Spleen (tissue), 7 donors: Measurements from ENCODE around the gene PLXNB2.

Source experiments
- POLR2A ChIP-seq, 3 donors: fragments of 450-650 bp; IDR thresholded peaks; one replicate each; pipeline ENCODE4 v1.5.1; 2017; ENCODE audit warnings: antibody characterized with exemption in 3 of 3, mild to moderate bottlenecking in 1 of 3
- TF ChIP-seq, protein P1 (sequence below), 11 experiments: fragments of 200-600 bp in 7 of 11; fragments of 450-650 bp in 4 of 11; sonication (generic) in 4 of 11; IDR thresholded peaks in 8 of 11; conservative IDR thresholded peaks in 3 of 11; 1 replicate in 7 of 11; 2 replicates in 4 of 11; pipeline versions ENCODE4 v1.4.0 to v1.8.0; 2016 to 2021; ENCODE audit warnings: antibody characterized with exemption in 11 of 11, inconsistent platforms in 4 of 11, mild to moderate bottlenecking in 1 of 11
- donor health status: DM: no; HTN: no; CAD: no; lungs with moderate emphysema.
- donor health status: DM: no; HTN: no; CAD: no.
- donor health status: DM: no; HTN: no; CAD: no.

DNA sequence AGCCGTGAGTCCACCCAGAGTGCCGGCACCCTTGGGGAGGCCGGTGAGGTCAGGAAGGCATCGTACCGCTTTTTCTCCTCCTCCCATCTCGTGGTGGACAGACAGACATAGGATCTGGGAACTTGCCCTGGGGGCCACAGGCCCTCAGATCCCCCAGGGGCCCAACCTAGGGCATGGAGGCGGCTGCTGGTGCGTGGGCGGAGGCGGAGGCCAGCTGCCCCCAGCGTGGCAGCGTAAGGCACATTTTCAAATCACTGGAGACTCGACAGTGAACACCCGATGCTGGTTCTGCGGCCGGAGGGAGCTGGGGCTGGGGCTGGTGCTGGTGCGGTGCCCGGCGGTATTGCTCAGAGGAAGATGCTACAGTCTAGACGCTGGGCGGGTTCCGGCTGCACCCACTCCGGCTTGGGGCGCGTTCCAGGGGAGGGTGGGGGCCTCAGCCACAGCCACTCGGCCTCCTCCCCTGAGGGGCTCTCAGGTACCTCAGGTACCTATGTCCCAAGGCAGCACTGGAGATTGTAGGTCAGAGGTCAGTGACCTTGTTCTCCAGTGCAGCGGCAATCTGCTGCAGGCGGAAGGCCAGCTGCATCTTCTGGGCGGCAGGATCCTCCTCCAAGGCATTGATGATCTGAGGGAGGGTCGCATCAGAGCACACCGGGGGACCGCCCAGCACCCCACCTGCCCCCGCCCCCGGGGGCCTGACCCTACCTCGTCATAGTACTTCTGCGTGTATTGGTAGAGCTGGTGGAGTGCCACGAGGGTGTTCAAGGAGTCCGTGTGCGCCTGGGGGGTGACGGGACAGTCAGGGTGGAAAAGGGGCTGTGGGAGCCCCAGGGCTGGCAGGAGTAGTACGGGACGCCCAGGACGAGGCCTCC is 32.0 kb downstream of the PLXNB2 start:
- TF ChIP-seq POLR2A (IDR thresholded peaks at IDR 0.05) = no peak
- TF ChIP-seq, protein P1, sequence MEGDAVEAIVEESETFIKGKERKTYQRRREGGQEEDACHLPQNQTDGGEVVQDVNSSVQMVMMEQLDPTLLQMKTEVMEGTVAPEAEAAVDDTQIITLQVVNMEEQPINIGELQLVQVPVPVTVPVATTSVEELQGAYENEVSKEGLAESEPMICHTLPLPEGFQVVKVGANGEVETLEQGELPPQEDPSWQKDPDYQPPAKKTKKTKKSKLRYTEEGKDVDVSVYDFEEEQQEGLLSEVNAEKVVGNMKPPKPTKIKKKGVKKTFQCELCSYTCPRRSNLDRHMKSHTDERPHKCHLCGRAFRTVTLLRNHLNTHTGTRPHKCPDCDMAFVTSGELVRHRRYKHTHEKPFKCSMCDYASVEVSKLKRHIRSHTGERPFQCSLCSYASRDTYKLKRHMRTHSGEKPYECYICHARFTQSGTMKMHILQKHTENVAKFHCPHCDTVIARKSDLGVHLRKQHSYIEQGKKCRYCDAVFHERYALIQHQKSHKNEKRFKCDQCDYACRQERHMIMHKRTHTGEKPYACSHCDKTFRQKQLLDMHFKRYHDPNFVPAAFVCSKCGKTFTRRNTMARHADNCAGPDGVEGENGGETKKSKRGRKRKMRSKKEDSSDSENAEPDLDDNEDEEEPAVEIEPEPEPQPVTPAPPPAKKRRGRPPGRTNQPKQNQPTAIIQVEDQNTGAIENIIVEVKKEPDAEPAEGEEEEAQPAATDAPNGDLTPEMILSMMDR (IDR thresholded peaks at IDR 0.05 in 8 of 11, conservative IDR thresholded peaks at IDR 0.05 in 3 of 11) = no peak
